ENCODE data around the gene AP3S2.

Gene AP3S2

GRCh38 chr15:89809787-89810148 lies 84.0 kb downstream of the AP3S2 start:
- peaks cover 3% of the 10 kb centered on the region for H3K4me1 Mint-ChIP-seq (ENCODE audit: low read depth)
- no peak overlapping the region for H3K27ac Mint-ChIP-seq
- H3K4me3 Mint-ChIP-seq = no peak overlapping the region
- H3K36me3 Mint-ChIP-seq = no peaks in the 10 kb centered on the region
- H3K9me3 Mint-ChIP-seq (ENCODE audit: low read depth) = no peaks in the 10 kb centered on the region
- H3K27me3 Mint-ChIP-seq = peaks cover 4% of the 10 kb centered on the region

GRCh38 chr15:89809093-89809786 lies 84.6 kb downstream of the AP3S2 start:
- Mint-ChIP-seq H3K27ac (no peak overlapping the region), H3K27me3 (peaks cover 4% of the 10 kb centered on the region)

GRCh38 chr15:89808160-89808870 lies 85.5 kb downstream of the AP3S2 start:
- no peak overlapping the region for H3K27ac Mint-ChIP-seq
- H3K36me3 Mint-ChIP-seq = no peaks in the 10 kb centered on the region
- H3K4me1 Mint-ChIP-seq (ENCODE audit: low read depth) = no peaks in the 10 kb centered on the region
- peaks cover 4% of the 10 kb centered on the region for H3K27me3 Mint-ChIP-seq
- H3K4me3 Mint-ChIP-seq = no peak overlapping the region
- no peaks in the 10 kb centered on the region for H3K9me3 Mint-ChIP-seq (ENCODE audit: low read depth)

More at GRCh38 chr15:89809093-89809786, 84.6 kb downstream of the AP3S2 start:
- no peaks in the 10 kb centered on the region for H3K36me3 Mint-ChIP-seq
- H3K4me3 Mint-ChIP-seq = no peak overlapping the region
- peaks cover 3% of the 10 kb centered on the region for H3K4me1 Mint-ChIP-seq (ENCODE audit: low read depth)
- no peaks in the 10 kb centered on the region for H3K9me3 Mint-ChIP-seq (ENCODE audit: low read depth)

GRCh38 chr15:89807689-89808088 lies 86.1 kb downstream of the AP3S2 start:
- no peaks in the 10 kb centered on the region for H3K4me1 Mint-ChIP-seq (ENCODE audit: low read depth)
- H3K36me3 Mint-ChIP-seq = no peaks in the 10 kb centered on the region
- no peak overlapping the region for H3K27ac Mint-ChIP-seq
- H3K9me3 Mint-ChIP-seq (ENCODE audit: low read depth) = no peaks in the 10 kb centered on the region
- peaks cover 4% of the 10 kb centered on the region for H3K27me3 Mint-ChIP-seq
- H3K4me3 Mint-ChIP-seq = no peak overlapping the region

- Mint-ChIP-seq H3K4me3 (no peak overlapping the region), H3K27ac (no peak overlapping the region), H3K27me3 (peaks cover 2% of the 10 kb centered on the region), H3K9me3 (ENCODE audit: low read depth) (no peaks in the 10 kb centered on the region), H3K4me1 (ENCODE audit: low read depth) (no peaks in the 10 kb centered on the region), H3K36me3 (no peaks in the 10 kb centered on the region)
These were observed 86.9 kb downstream of the AP3S2 start for GRCh38 chr15:89806559-89807550.

GRCh38 chr15:89806210-89806558 lies 87.6 kb downstream of the AP3S2 start:
- Mint-ChIP-seq H3K27ac (no peak overlapping the region), H3K4me1 (ENCODE audit: low read depth) (no peaks in the 10 kb centered on the region)

GRCh38 chr15:89805241-89806209 lies 88.3 kb downstream of the AP3S2 start:
- H3K9me3 Mint-ChIP-seq (ENCODE audit: low read depth) = no peaks in the 10 kb centered on the region
- no peaks in the 10 kb centered on the region for H3K4me1 Mint-ChIP-seq (ENCODE audit: low read depth)
- H3K4me3 Mint-ChIP-seq = no peak overlapping the region
- no peak overlapping the region for H3K27ac Mint-ChIP-seq
- no peaks in the 10 kb centered on the region for H3K36me3 Mint-ChIP-seq
- no peaks in the 10 kb centered on the region for H3K27me3 Mint-ChIP-seq

More at GRCh38 chr15:89806210-89806558, 87.6 kb downstream of the AP3S2 start:
- Mint-ChIP-seq H3K36me3 (no peaks in the 10 kb centered on the region), H3K4me3 (no peak overlapping the region), H3K9me3 (ENCODE audit: low read depth) (no peaks in the 10 kb centered on the region), H3K27me3 (no peaks in the 10 kb centered on the region)

GRCh38 chr15:89803941-89804800 lies 89.6 kb downstream of the AP3S2 start:
- H3K36me3 Mint-ChIP-seq = no peaks in the 10 kb centered on the region

GRCh38 chr15:89802986-89803824 lies 90.6 kb downstream of the AP3S2 start:
- no peak overlapping the region for H3K4me3 Mint-ChIP-seq
- H3K36me3 Mint-ChIP-seq = no peaks in the 10 kb centered on the region
- no peaks in the 10 kb centered on the region for H3K27me3 Mint-ChIP-seq
- no peaks in the 10 kb centered on the region for H3K4me1 Mint-ChIP-seq (ENCODE audit: low read depth)
- H3K27ac Mint-ChIP-seq = no peak overlapping the region
- H3K9me3 Mint-ChIP-seq (ENCODE audit: low read depth) = no peaks in the 10 kb centered on the region

More at GRCh38 chr15:89803941-89804800, 89.6 kb downstream of the AP3S2 start:
- H3K9me3 Mint-ChIP-seq (ENCODE audit: low read depth) = no peaks in the 10 kb centered on the region
- peak overlapping the region; percentile 16 for H3K27ac Mint-ChIP-seq
- H3K4me3 Mint-ChIP-seq = no peak overlapping the region
- H3K27me3 Mint-ChIP-seq = no peaks in the 10 kb centered on the region
- no peaks in the 10 kb centered on the region for H3K4me1 Mint-ChIP-seq (ENCODE audit: low read depth)

- no peaks in the 10 kb centered on the region for H3K36me3 Mint-ChIP-seq
- no peak overlapping the region for H3K4me3 Mint-ChIP-seq
- no peaks in the 10 kb centered on the region for H3K4me1 Mint-ChIP-seq (ENCODE audit: low read depth)
- H3K9me3 Mint-ChIP-seq (ENCODE audit: low read depth) = no peaks in the 10 kb centered on the region
- no peak overlapping the region for H3K27ac Mint-ChIP-seq
- H3K27me3 Mint-ChIP-seq = no peaks in the 10 kb centered on the region
These were observed 91.4 kb downstream of the AP3S2 start for GRCh38 chr15:89802231-89802928.

- H3K27ac Mint-ChIP-seq = no peak overlapping the region
- no peak overlapping the region for H3K4me3 Mint-ChIP-seq
- no peaks in the 10 kb centered on the region for H3K27me3 Mint-ChIP-seq
- H3K9me3 Mint-ChIP-seq (ENCODE audit: low read depth) = no peaks in the 10 kb centered on the region
- H3K4me1 Mint-ChIP-seq (ENCODE audit: low read depth) = no peaks in the 10 kb centered on the region
- H3K36me3 Mint-ChIP-seq = no peaks in the 10 kb centered on the region
These were observed 92.2 kb downstream of the AP3S2 start for GRCh38 chr15:89801471-89802195.

All from activated naive CD8-positive, alpha-beta T cell (primary cell).